Measurements from ENCODE around the gene SPATA12.

SPATA12 gene

GRCh38 chr3:57060089-57060821 is at the start of gene SPATA12:
Gene SPATA12, plus strand, starts transcription at chr3:57060664. Its CDS starts 13,031 bp downstream, at chr3:57073695.
- H3K4me3 Mint-ChIP-seq = no peak within 1 kb of the TSS
- H3K27ac Mint-ChIP-seq = no peak within 1 kb of the TSS
- peaks cover 3% of the 10 kb centered on the region for H3K9me3 Mint-ChIP-seq
- H3K36me3 Mint-ChIP-seq = peaks cover 3% of the 10 kb centered on the region
- peaks cover 18% of the 10 kb centered on the region for H3K27me3 Mint-ChIP-seq
- H3K4me1 Mint-ChIP-seq = peaks cover 6% of the 10 kb centered on the region
- ATAC-seq (ENCODE audit: low read depth) (no peak), DNase-seq (ENCODE audit: low spot score in 2 of 2) (no peak)

GRCh38 chr3:57011022-57011421 is 49.4 kb upstream of the SPATA12 start:
- ATAC-seq (ENCODE audit: low read depth) (no peak), DNase-seq (ENCODE audit: low spot score in 2 of 2) (no peak)
- Mint-ChIP-seq H3K27ac (no peak overlapping the region), H3K4me1 (no peaks in the 10 kb centered on the region), H3K4me3 (no peak overlapping the region), H3K27me3 (peaks cover 7% of the 10 kb centered on the region), H3K36me3 (no peaks in the 10 kb centered on the region), H3K9me3 (no peaks in the 10 kb centered on the region)

- H3K4me1 Mint-ChIP-seq = peaks cover 5% of the 10 kb centered on the region
- no peaks in the 10 kb centered on the region for H3K36me3 Mint-ChIP-seq
- H3K4me3 Mint-ChIP-seq = no peak overlapping the region
- ATAC-seq (ENCODE audit: low read depth) = no peak
- H3K27ac Mint-ChIP-seq = no peak overlapping the region
- no peaks in the 10 kb centered on the region for H3K9me3 Mint-ChIP-seq
- H3K27me3 Mint-ChIP-seq = peaks cover 10% of the 10 kb centered on the region
- DNase-seq (ENCODE audit: low spot score in 2 of 2) = no peak
Observed at GRCh38 chr3:57012847-57013246, 47.6 kb upstream of the SPATA12 start.

GRCh38 chr3:57015350-57015729 is 45.1 kb upstream of the SPATA12 start:
- no peak for ATAC-seq (ENCODE audit: low read depth)

GRCh38 chr3:57015912-57016311 is 44.6 kb upstream of the SPATA12 start:
- no peak for ATAC-seq (ENCODE audit: low read depth)
- Mint-ChIP-seq H3K4me1 (peaks cover 10% of the 10 kb centered on the region), H3K9me3 (no peaks in the 10 kb centered on the region), H3K27ac (no peak overlapping the region), H3K36me3 (no peaks in the 10 kb centered on the region), H3K27me3 (peaks cover 10% of the 10 kb centered on the region), H3K4me3 (no peak overlapping the region)
- no peak for DNase-seq (ENCODE audit: low spot score in 2 of 2)

More at GRCh38 chr3:57015350-57015729, 45.1 kb upstream of the SPATA12 start:
- no peak for DNase-seq (ENCODE audit: low spot score in 2 of 2)
- peaks cover 10% of the 10 kb centered on the region for H3K27me3 Mint-ChIP-seq
- H3K36me3 Mint-ChIP-seq = no peaks in the 10 kb centered on the region
- H3K27ac Mint-ChIP-seq = no peak overlapping the region
- peaks cover 10% of the 10 kb centered on the region for H3K4me1 Mint-ChIP-seq
- no peaks in the 10 kb centered on the region for H3K9me3 Mint-ChIP-seq
- H3K4me3 Mint-ChIP-seq = no peak overlapping the region

- no peaks in the 10 kb centered on the region for H3K9me3 Mint-ChIP-seq
- no peak overlapping the region for H3K27ac Mint-ChIP-seq
- DNase-seq (ENCODE audit: low spot score in 2 of 2) (no peak), ATAC-seq (ENCODE audit: low read depth) (no peak)
- peaks cover 10% of the 10 kb centered on the region for H3K4me1 Mint-ChIP-seq
- no peak overlapping the region for H3K4me3 Mint-ChIP-seq
- no peaks in the 10 kb centered on the region for H3K36me3 Mint-ChIP-seq
- peaks cover 10% of the 10 kb centered on the region for H3K27me3 Mint-ChIP-seq
Observed at GRCh38 chr3:57017459-57017845, 43.0 kb upstream of the SPATA12 start.

GRCh38 chr3:57018246-57018645 is 42.2 kb upstream of the SPATA12 start:
- no peaks in the 10 kb centered on the region for H3K36me3 Mint-ChIP-seq
- peaks cover 10% of the 10 kb centered on the region for H3K4me1 Mint-ChIP-seq
- H3K27ac Mint-ChIP-seq = no peak overlapping the region
- no peak overlapping the region for H3K4me3 Mint-ChIP-seq
- ATAC-seq (ENCODE audit: low read depth) (no peak), DNase-seq (ENCODE audit: low spot score in 2 of 2) (no peak)
- no peaks in the 10 kb centered on the region for H3K9me3 Mint-ChIP-seq
- peaks cover 14% of the 10 kb centered on the region for H3K27me3 Mint-ChIP-seq

- Mint-ChIP-seq H3K27ac (peak overlapping the region; percentile 21), H3K27me3 (peaks cover 19% of the 10 kb centered on the region), H3K4me3 (no peak overlapping the region), H3K36me3 (no peaks in the 10 kb centered on the region), H3K4me1 (peaks cover 10% of the 10 kb centered on the region), H3K9me3 (no peaks in the 10 kb centered on the region)
- DNase-seq (ENCODE audit: low spot score in 2 of 2) (peak in 1 of 2 donors; percentile 11), ATAC-seq (ENCODE audit: low read depth) (peak; percentile 100)
Observed at GRCh38 chr3:57019057-57019456, 41.4 kb upstream of the SPATA12 start.

GRCh38 chr3:57025237-57025636 is 35.2 kb upstream of the SPATA12 start:
- DNase-seq (ENCODE audit: low spot score in 2 of 2) (no peak), ATAC-seq (ENCODE audit: low read depth) (no peak)
- no peaks in the 10 kb centered on the region for H3K4me1 Mint-ChIP-seq

GRCh38 chr3:57026944-57027343 is 33.5 kb upstream of the SPATA12 start:
- peaks cover 13% of the 10 kb centered on the region for H3K27me3 Mint-ChIP-seq
- peaks cover 3% of the 10 kb centered on the region for H3K4me1 Mint-ChIP-seq
- H3K9me3 Mint-ChIP-seq = no peaks in the 10 kb centered on the region
- H3K27ac Mint-ChIP-seq = no peak overlapping the region
- H3K4me3 Mint-ChIP-seq = no peak overlapping the region
- ATAC-seq (ENCODE audit: low read depth) = no peak
- DNase-seq (ENCODE audit: low spot score in 2 of 2) = no peak
- H3K36me3 Mint-ChIP-seq = no peaks in the 10 kb centered on the region

More at GRCh38 chr3:57025237-57025636, 35.2 kb upstream of the SPATA12 start:
- H3K9me3 Mint-ChIP-seq = no peaks in the 10 kb centered on the region
- H3K36me3 Mint-ChIP-seq = no peaks in the 10 kb centered on the region
- H3K27me3 Mint-ChIP-seq = peaks cover 11% of the 10 kb centered on the region
- no peak overlapping the region for H3K27ac Mint-ChIP-seq
- no peak overlapping the region for H3K4me3 Mint-ChIP-seq

- no peaks in the 10 kb centered on the region for H3K9me3 Mint-ChIP-seq
- peaks cover 3% of the 10 kb centered on the region for H3K4me1 Mint-ChIP-seq
- DNase-seq (ENCODE audit: low spot score in 2 of 2) = no peak
- H3K27ac Mint-ChIP-seq = no peak overlapping the region
- ATAC-seq (ENCODE audit: low read depth) = no peak
- H3K4me3 Mint-ChIP-seq = no peak overlapping the region
- H3K36me3 Mint-ChIP-seq = no peaks in the 10 kb centered on the region
- H3K27me3 Mint-ChIP-seq = peaks cover 4% of the 10 kb centered on the region
Observed at GRCh38 chr3:57029383-57029782, 31.1 kb upstream of the SPATA12 start.

- ATAC-seq (ENCODE audit: low read depth) = no peak
- no peak for DNase-seq (ENCODE audit: low spot score in 2 of 2)
- Mint-ChIP-seq H3K27me3 (peaks cover 4% of the 10 kb centered on the region), H3K4me1 (peaks cover 3% of the 10 kb centered on the region), H3K36me3 (no peaks in the 10 kb centered on the region), H3K4me3 (no peak overlapping the region), H3K27ac (no peak overlapping the region), H3K9me3 (no peaks in the 10 kb centered on the region)
Observed at GRCh38 chr3:57029924-57030323, 30.5 kb upstream of the SPATA12 start.

- no peak overlapping the region for H3K27ac Mint-ChIP-seq
- no peaks in the 10 kb centered on the region for H3K36me3 Mint-ChIP-seq
- ATAC-seq (ENCODE audit: low read depth) = no peak
Observed at GRCh38 chr3:57030721-57031120, 29.7 kb upstream of the SPATA12 start.

GRCh38 chr3:57031631-57032541 is 28.6 kb upstream of the SPATA12 start:
- DNase-seq (ENCODE audit: low spot score in 2 of 2) (no peak), ATAC-seq (ENCODE audit: low read depth) (peak; percentile 63)
- Mint-ChIP-seq H3K27me3 (peaks cover 4% of the 10 kb centered on the region), H3K9me3 (no peaks in the 10 kb centered on the region), H3K4me3 (no peak overlapping the region), H3K36me3 (no peaks in the 10 kb centered on the region), H3K27ac (no peak overlapping the region), H3K4me1 (peaks cover 3% of the 10 kb centered on the region)

More at GRCh38 chr3:57030721-57031120, 29.7 kb upstream of the SPATA12 start:
- Mint-ChIP-seq H3K9me3 (no peaks in the 10 kb centered on the region), H3K4me3 (no peak overlapping the region), H3K4me1 (peaks cover 3% of the 10 kb centered on the region), H3K27me3 (peaks cover 4% of the 10 kb centered on the region)
- no peak for DNase-seq (ENCODE audit: low spot score in 2 of 2)

All from memory B cell (primary cell).